ENCODE results near the gene MPV17.

MPV17 gene

DNA sequence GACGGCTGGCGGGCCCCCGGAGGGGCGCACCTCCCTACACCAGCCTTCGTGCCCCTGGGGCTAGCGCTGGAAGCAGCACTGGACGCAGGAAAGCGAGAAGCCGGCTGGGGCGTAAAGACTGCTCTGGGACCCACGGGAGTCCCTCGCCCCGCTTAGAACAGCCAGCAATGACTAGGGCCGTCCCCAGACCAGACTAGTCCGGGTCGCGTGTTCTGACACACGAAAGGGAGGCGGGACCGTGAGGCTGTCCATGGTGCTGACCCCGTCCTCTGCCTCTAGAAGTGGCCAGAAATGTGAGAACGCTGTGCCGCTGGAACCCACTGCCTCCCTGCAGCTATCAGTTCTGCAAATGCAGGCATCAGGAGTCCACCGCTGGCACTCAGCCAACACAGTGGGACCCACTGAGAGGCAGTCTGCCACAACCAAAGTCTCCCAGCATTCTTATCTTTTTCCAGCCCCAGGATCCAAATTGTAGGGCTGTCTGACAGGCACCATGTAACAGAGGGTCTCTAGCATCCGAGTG is 14.5 kb downstream of the MPV17 start, which contains the start of gene UCN:
Gene UCN, minus strand, starts transcription at position 87 of the 523 bp plus-strand sequence. CDS start 550 bp downstream, outside the sequence.
- DNase-seq (ENCODE audit: low read depth in 1 of 2, low spot score in 1 of 2), result no peak
- H3K27me3 ChIP-seq (ENCODE audit: insufficient read depth, poor library complexity, severe bottlenecking), result peaks cover 12% of the 10 kb centered on the region
- no peak within 1 kb of the TSS for H3K4me3 ChIP-seq (replicated peaks; ENCODE audit: insufficient read depth, low read length)
- H3K27ac ChIP-seq (replicated peaks), result no peak within 1 kb of the TSS
- TF ChIP-seq POLR2AphosphoS5 (IDR thresholded peaks at IDR 0.05; ENCODE audit: low read depth) (no peak), REST (IDR thresholded peaks at IDR 0.05; ENCODE audit: insufficient replicate concordance, low read depth) (peak; percentile 89)

- DNase-seq (ENCODE audit: low read depth in 1 of 2, low spot score in 1 of 2), result no peak
- Histone ChIP-seq H3K27ac (replicated peaks) (no peak overlapping the region), H3K27me3 (ENCODE audit: insufficient read depth, poor library complexity, severe bottlenecking) (peaks cover 12% of the 10 kb centered on the region), H3K4me3 (replicated peaks; ENCODE audit: insufficient read depth, low read length) (no peak overlapping the region)
- no peak for TF ChIP-seq SPI1 (IDR thresholded peaks at IDR 0.05; ENCODE audit: borderline replicate concordance, low read depth)
- no peak for TF ChIP-seq GABPA (IDR thresholded peaks at IDR 0.05; ENCODE audit: low read depth)
These were observed 15.1 kb downstream of the MPV17 start for GRCh38 chr2:27307545-27308358.

GRCh38 chr2:27307287-27307544 is 15.7 kb downstream of the MPV17 start:
- Histone ChIP-seq H3K27me3 (ENCODE audit: insufficient read depth, poor library complexity, severe bottlenecking) (peaks cover 12% of the 10 kb centered on the region), H3K4me3 (replicated peaks; ENCODE audit: insufficient read depth, low read length) (no peak overlapping the region), H3K27ac (replicated peaks) (no peak overlapping the region)
- no peak for DNase-seq (ENCODE audit: low read depth in 1 of 2, low spot score in 1 of 2)
- TF ChIP-seq SPI1 (IDR thresholded peaks at IDR 0.05; ENCODE audit: borderline replicate concordance, low read depth) (no peak), POLR2AphosphoS5 (IDR thresholded peaks at IDR 0.05; ENCODE audit: low read depth) (no peak), CTCF (IDR thresholded peaks at IDR 0.05; ENCODE audit: insufficient read depth, low read length) (no peak), GABPA (IDR thresholded peaks at IDR 0.05; ENCODE audit: low read depth) (no peak), REST (IDR thresholded peaks at IDR 0.05; ENCODE audit: insufficient replicate concordance, low read depth) (no peak)

- H3K4me3 ChIP-seq (replicated peaks; ENCODE audit: insufficient read depth, low read length), result no peak overlapping the region
- no peak for DNase-seq (ENCODE audit: low read depth in 1 of 2, low spot score in 1 of 2)
- peaks cover 12% of the 10 kb centered on the region for H3K27me3 ChIP-seq (ENCODE audit: insufficient read depth, poor library complexity, severe bottlenecking)
- TF ChIP-seq POLR2AphosphoS5 (IDR thresholded peaks at IDR 0.05; ENCODE audit: low read depth) (no peak), SPI1 (IDR thresholded peaks at IDR 0.05; ENCODE audit: borderline replicate concordance, low read depth) (no peak), REST (IDR thresholded peaks at IDR 0.05; ENCODE audit: insufficient replicate concordance, low read depth) (no peak), GABPA (IDR thresholded peaks at IDR 0.05; ENCODE audit: low read depth) (no peak), CTCF (IDR thresholded peaks at IDR 0.05; ENCODE audit: insufficient read depth, low read length) (no peak)
- no peak overlapping the region for H3K27ac ChIP-seq (replicated peaks)
These were observed 16.2 kb downstream of the MPV17 start for GRCh38 chr2:27306573-27307286.

All from HL-60 (cell line).